Dermis blood vessel endothelial cell (primary cell): ENCODE data around the gene CRP. TPM values are rescaled to one million over a fixed set of nuclear protein-coding genes. Genes with fewer than 3 reads are reported as not detected.
A peak's percentile ranks its signal among the peaks of the same experiment; 100 is the strongest.
"Not testable (repeated sequence)": the region's sequence is repeated elsewhere in the genome, so short reads cannot be mapped to it uniquely, and the experiment has no call there.

Experiments used
- DNase-seq: peaks from one replicate; pipeline ENCODE4 v3.0.0; 2010
- total RNA-seq: library from RNA; depleted of rRNA; stranded (reverse); fragments of >200 nt; gene quantifications from 2 replicates; pipeline ENCODE4 v1.2.3, GENCODE V29; 2014

Gene CRP
- total RNA-seq, 1 donor from 2014 or later, result not detected

- no peak for DNase-seq
Measured at GRCh38 chr1:159699246-159699645, 15.1 kb downstream of the CRP start.

GRCh38 chr1:159687511-159687910 lies 26.9 kb downstream of the CRP start:
- no peak for DNase-seq

- DNase-seq, result no peak
Measured at GRCh38 chr1:159686599-159687299, 27.6 kb downstream of the CRP start.

- DNase-seq, result peak; percentile 73
Measured at GRCh38 chr1:159678939-159679338, 35.5 kb downstream of the CRP start.

- DNase-seq, result no peak
Measured at GRCh38 chr1:159675046-159675445, 39.3 kb downstream of the CRP start.

GRCh38 chr1:159672390-159672789 lies 42.0 kb downstream of the CRP start:
- not testable (repeated sequence) for DNase-seq

GRCh38 chr1:159669338-159669737 lies 45.1 kb downstream of the CRP start:
- no peak for DNase-seq

- DNase-seq, result no peak
Measured at GRCh38 chr1:159668739-159669138, 45.6 kb downstream of the CRP start.

- no peak for DNase-seq
Measured at GRCh38 chr1:159664247-159664646, 50.1 kb downstream of the CRP start.

GRCh38 chr1:159663552-159663951 lies 50.8 kb downstream of the CRP start:
- DNase-seq, result no peak

Other genes starting within 250 kb of the CRP start
- gene OR10J5, start 178.6 kb downstream of the CRP start, total RNA-seq, result not detected in 2 replicates
- gene APCS, start 126.8 kb downstream of the CRP start, total RNA-seq, result not detected in 2 replicates
- 29.0 and 47.6 TPM in 2 replicates for gene DUSP23, start 66.4 kb upstream of the CRP start, total RNA-seq
- not detected in 2 replicates for gene FCRL6, start 87.8 kb upstream of the CRP start, total RNA-seq
- not detected in 2 replicates for gene SLAMF8, start 112.3 kb upstream of the CRP start, total RNA-seq
- gene VSIG8, start 148.1 kb upstream of the CRP start, total RNA-seq, result 0.09 TPM in 1 of 2 replicates, not detected in the other
- 0.17 and 0.19 TPM in 2 replicates for gene CFAP45, start 185.6 kb upstream of the CRP start, total RNA-seq
- 276 and 348 TPM in 2 replicates for gene TAGLN2, start 210.9 kb upstream of the CRP start, total RNA-seq
- gene IGSF9, start 231.0 kb upstream of the CRP start, total RNA-seq, result not detected in 2 replicates
- not detected in 2 replicates for gene SLAMF9, start 239.6 kb upstream of the CRP start, total RNA-seq